K562 (cell line): Measurements from ENCODE around the gene ENDOD1. TPM values are rescaled to one million over a fixed set of nuclear protein-coding genes. Genes with fewer than 3 reads are reported as not detected.
A peak's percentile ranks its signal among the peaks of the same experiment; 100 is the strongest.

Experiments used
- ATAC-seq: fragments of 200-7000 bp; cut with Tn5 transposase; 3 replicates; pipeline ENCODE4 v1.9.1; 2020; ENCODE audit warnings: moderate library complexity
- BruUV-seq: library from RNA; stranded (reverse); fragments of 400-500 nt; replicated peaks from 2 replicates; lab custom pipeline; 2021; lab: Mats Ljungman, UMichigan
- CTCF ChIA-PET: fragments of 300-600 bp; formaldehyde crosslinking; extraction: SDS; loops from one replicate; lab custom pipeline; 2021; ENCODE audit warnings: low intra/inter-chr PET ratio; lab: Yijun Ruan, JAX
- POLR2A ChIA-PET: fragments of 300-600, 350-650 bp; sonication (Branson Sonifier 250); formaldehyde crosslinking; extraction: SDS; loops from one replicate; lab custom pipeline; 2021; ENCODE audit warnings: antibody characterized with exemption, inconsistent platforms; lab: Yijun Ruan, JAX
- DNase-seq, 4 experiments: peaks; one replicate each; pipeline versions ENCODE4 v3.0.0 to v3.0.0-alpha.2; 2011 to 2018; ENCODE audit warnings: low spot score in 3 of 4, mixed read lengths in 3 of 4; ENCODE audit errors: extremely low read depth in 1 of 4
- FAIRE-seq: peaks from 2 replicates; lab custom pipeline; 2011; peaks lifted over from hg19 to GRCh38; lab: Jason Lieb, UNC
- H2AFZ ChIP-seq: 2 replicates; pipeline ENCODE4 v1.6.0; 2011; ENCODE audit warnings: low read depth, low read length, control low read depth, inconsistent platforms
- H3K27ac ChIP-seq: fragments of 200-600 bp; 3 replicates; pipeline ENCODE4 v1.8.0; 2011; ENCODE audit warnings: low read depth, mild to moderate bottlenecking, control low read depth, inconsistent platforms, low read length, moderate library complexity, mixed read lengths; ENCODE audit errors: extremely low read depth
- H3K27me3 ChIP-seq, 2 experiments: fragments of 300-600 bp in 1 of 2; 2 replicates in 1 of 2; 3 replicates in 1 of 2; pipeline versions ENCODE4 v1.6.0 to v1.8.0; 2011; ENCODE audit warnings: inconsistent platforms in 2 of 2, low read length in 2 of 2, mild to moderate bottlenecking in 1 of 2, mixed read lengths in 1 of 2, moderate library complexity in 1 of 2; ENCODE audit not compliant: control insufficient read depth in 2 of 2, insufficient read depth in 2 of 2
- H3K36me3 ChIP-seq: fragments of 300-600 bp; 3 replicates; pipeline ENCODE4 v1.8.0; 2011; ENCODE audit warnings: mild to moderate bottlenecking, low read length, inconsistent platforms; ENCODE audit not compliant: control insufficient read depth, insufficient read depth
- H3K4me1 ChIP-seq, 2 experiments: fragments of 200-600 bp in 1 of 2; replicated peaks in 1 of 2; 2 replicates in 1 of 2; 3 replicates in 1 of 2; pipeline versions ENCODE4 v1.5.1 to v1.8.0; 2011; ENCODE audit warnings: inconsistent platforms in 2 of 2, low read length in 2 of 2, mild to moderate bottlenecking in 1 of 2, mixed read lengths in 1 of 2, moderate library complexity in 1 of 2; ENCODE audit not compliant: control insufficient read depth in 2 of 2, insufficient read depth in 2 of 2
- H3K4me2 ChIP-seq: 2 replicates; pipeline ENCODE4 v1.6.1; 2011; ENCODE audit warnings: low read length, control low read depth, inconsistent platforms, mixed read lengths; ENCODE audit not compliant: insufficient read depth
- H3K4me3 ChIP-seq: fragments of 200-600 bp; sonication (generic), shearing (Covaris generic); 2 replicates; pipeline ENCODE4 v1.5.1; 2016; ENCODE audit warnings: control low read depth, inconsistent platforms
- H3K79me2 ChIP-seq: fragments of 200-600 bp; 3 replicates; pipeline ENCODE4 v1.8.0; 2011; ENCODE audit warnings: low read length, inconsistent platforms; ENCODE audit not compliant: control insufficient read depth, insufficient read depth
- H3K9ac ChIP-seq, 2 experiments: 2 replicates each; pipeline versions ENCODE4 v1.6.0 to v1.6.1; 2011; ENCODE audit warnings: low read depth in 2 of 2, low read length in 2 of 2, control low read depth in 1 of 2, inconsistent platforms in 1 of 2, mild to moderate bottlenecking in 1 of 2, mixed read lengths in 1 of 2; ENCODE audit not compliant: insufficient read depth in 1 of 2
- H3K9me1 ChIP-seq: one replicate; pipeline ENCODE4 v1.6.0; 2011; ENCODE audit warnings: inconsistent platforms, mild to moderate bottlenecking, low read length, moderate library complexity; ENCODE audit not compliant: control insufficient read depth, insufficient read depth
- H3K9me3 ChIP-seq: replicated peaks from 2 replicates; pipeline ENCODE4 v1.5.1; 2011; ENCODE audit warnings: low read depth, low read length, inconsistent platforms; ENCODE audit not compliant: control insufficient read depth, insufficient read depth
- H4K20me1 ChIP-seq: replicated peaks from 2 replicates; pipeline ENCODE4 v1.6.1; 2011; ENCODE audit warnings: low read length, inconsistent platforms, mixed read lengths; ENCODE audit not compliant: control insufficient read depth, insufficient read depth
- CXXC5 ChIP-seq: fragments of 250-450 bp; sonication (Bioruptor Pico); IDR thresholded peaks from 2 replicates; pipeline ENCODE4 v1.8.0; 2022; ENCODE audit warnings: inconsistent platforms, mild to moderate bottlenecking, moderate library complexity
- ESRRA ChIP-seq: fragments of 450-650 bp; IDR thresholded peaks from 2 replicates; pipeline ENCODE4 v1.6.1; 2014; ENCODE audit warnings: low read depth, mild to moderate bottlenecking, moderate library complexity, borderline replicate concordance
- MIER1 ChIP-seq: fragments of 450-650 bp; IDR thresholded peaks from 2 replicates; pipeline ENCODE4 v1.6.1; 2016; ENCODE audit warnings: antibody characterized with exemption, mild to moderate bottlenecking, low read depth
- NELFE ChIP-seq: IDR thresholded peaks from 2 replicates; pipeline ENCODE4 v1.6.1; 2011; ENCODE audit warnings: mild to moderate bottlenecking; ENCODE audit not compliant: insufficient read depth, insufficient read length
- WGBS: fragments of 100-300 bp; shearing (Covaris generic); methylation state at CpG from one replicate; pipeline ENCODE4 v1.1.6; 2016; ENCODE audit warnings: low coverage, mixed read lengths; ENCODE audit not compliant: insufficient coverage; ENCODE audit errors: missing lambda C conversion rate; 5-methylcytosine and 5-hydroxymethylcytosine counted together
- in situ Hi-C: fragments of 300-500 bp; cut with MboI; formaldehyde crosslinking; loops from 4 replicates; pipeline ENCODE4 v1.15.0; 2018; ENCODE audit warnings: inconsistent platforms, mixed read lengths
- intact Hi-C: fragments of 100-400 bp; cut with micrococcal nuclease; formaldehyde crosslinking; loops from 2 replicates; pipeline ENCODE4 v1.14.2; 2022
- polyA plus RNA-seq, 8 experiments: library from polyadenylated mRNA; depleted of rRNA in 4 of 8; stranded (reverse) in 5 of 8; unstranded in 3 of 8; fragments of >200 nt; fragmentation: Nextera tagmentation in 2 of 8; fragmentation: Illumina TruSeq in 1 of 8; extraction: Ambion mirVana in 2 of 8; extraction: Trizol in 1 of 8; gene quantifications; 2 replicates each; pipeline versions ENCODE4 v1.2.1 to v1.2.3, GENCODE V29; 2011 to 2014; ENCODE audit warnings: inconsistent platforms in 1 of 8, missing spikeins in 1 of 8
- total RNA-seq, 7 experiments: library from RNA; depleted of rRNA in 6 of 7; stranded (reverse); fragments of >200 nt in 6 of 7; fragmentation: Illumina TruSeq in 2 of 7; extraction: Trizol in 2 of 7; gene quantifications; 2 replicates each; pipeline versions ENCODE4 v1.2.1 to v1.2.3, GENCODE V29; 2011 to 2021; ENCODE audit warnings: low replicate concordance in 1 of 7
- TF ChIP-seq, protein P1 (sequence below): IDR thresholded peaks from 2 replicates; pipeline ENCODE4 v1.6.1; 2011; ENCODE audit warnings: borderline replicate concordance, low read depth, mild to moderate bottlenecking, moderate library complexity, low read length; ENCODE audit not compliant: insufficient read depth, poor library complexity, severe bottlenecking

Gene ENDOD1
- total and polyA plus RNA-seq, 9 of the 15 experiments (the other 6 are each of a cell fraction or from before 2014, with no cell fraction given) = 4.2 to 11.8 (median 9.3) TPM

- Histone ChIP-seq H3K4me3 (no peak overlapping the region), H3K9me3 (no peaks in the 10 kb centered on the region), H3K27me3 (no peaks in the 10 kb centered on the region), H3K4me1 (peaks cover 18 to 51% of the 10 kb centered on the region in 2 experiments), H3K9ac (no peak overlapping the region), H3K9me1 (no peaks in the 10 kb centered on the region), H4K20me1 (no peaks in the 10 kb centered on the region), H3K36me3 (no peaks in the 10 kb centered on the region), H3K79me2 (peaks cover 1% of the 10 kb centered on the region; the same call in 1 of the 3 replicates), H2AFZ (peak overlapping the region; percentile 34; the same call in 1 of the 2 replicates), H3K4me2 (no peak overlapping the region), H3K27ac (no peak overlapping the region)
- intact Hi-C loops (loop anchor here (5.0 kb wide), 1 partner anchor 44 kb away; no protein-coding TSS in a partner anchor), in situ Hi-C loops (no loop called here)
- BruUV-seq = no TSS peak
- DNase-seq (no peak), FAIRE-seq (no peak), ATAC-seq (no peak)
- 66% methylated on average over 5 of the region's 5 CpGs for WGBS
- ChIA-PET POLR2A (interaction anchor here (0.5 to 6.1 kb wide), 5 partner anchors 12 to 544 kb away, joined by 3 to 37 read pairs (median 3); partner anchors contain the start of genes CWC15, ENDOD1 and KDM4D), CTCF (no interaction called here)
- TF ChIP-seq, protein P1, sequence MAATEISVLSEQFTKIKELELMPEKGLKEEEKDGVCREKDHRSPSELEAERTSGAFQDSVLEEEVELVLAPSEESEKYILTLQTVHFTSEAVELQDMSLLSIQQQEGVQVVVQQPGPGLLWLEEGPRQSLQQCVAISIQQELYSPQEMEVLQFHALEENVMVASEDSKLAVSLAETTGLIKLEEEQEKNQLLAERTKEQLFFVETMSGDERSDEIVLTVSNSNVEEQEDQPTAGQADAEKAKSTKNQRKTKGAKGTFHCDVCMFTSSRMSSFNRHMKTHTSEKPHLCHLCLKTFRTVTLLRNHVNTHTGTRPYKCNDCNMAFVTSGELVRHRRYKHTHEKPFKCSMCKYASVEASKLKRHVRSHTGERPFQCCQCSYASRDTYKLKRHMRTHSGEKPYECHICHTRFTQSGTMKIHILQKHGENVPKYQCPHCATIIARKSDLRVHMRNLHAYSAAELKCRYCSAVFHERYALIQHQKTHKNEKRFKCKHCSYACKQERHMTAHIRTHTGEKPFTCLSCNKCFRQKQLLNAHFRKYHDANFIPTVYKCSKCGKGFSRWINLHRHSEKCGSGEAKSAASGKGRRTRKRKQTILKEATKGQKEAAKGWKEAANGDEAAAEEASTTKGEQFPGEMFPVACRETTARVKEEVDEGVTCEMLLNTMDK = no peak
- TF ChIP-seq NELFE (no peak), ESRRA (peak; percentile 71), MIER1 (no peak), CXXC5 (CRISPR knock-in tag) (no peak)
Observed at GRCh38 chr11:95103701-95104100, 14.1 kb downstream of the ENDOD1 start.
